Muscle of leg (tissue), 11 donors: ENCODE data around the gene KLHL12. TPM values are rescaled to one million over a fixed set of nuclear protein-coding genes. Genes with fewer than 3 reads are reported as not detected.
A peak's percentile ranks its signal among the peaks of the same experiment; 100 is the strongest.

Experiments
- DNase-seq: peaks from one replicate; pipeline ENCODE4 v3.0.0; 2013
- H3K27ac ChIP-seq: one replicate; pipeline ENCODE4 v1.5.1; 2013; ENCODE audit warnings: mild to moderate bottlenecking, low read length, control low read depth
- H3K27me3 ChIP-seq: one replicate; pipeline ENCODE4 v1.6.1; 2013; ENCODE audit warnings: low read length; ENCODE audit not compliant: control insufficient read depth, insufficient read depth
- H3K36me3 ChIP-seq: one replicate; pipeline ENCODE4 v1.6.1; 2013; ENCODE audit warnings: low read length; ENCODE audit not compliant: control insufficient read depth, insufficient read depth
- H3K4me1 ChIP-seq: one replicate; pipeline ENCODE4 v1.6.1; 2013; ENCODE audit warnings: low read length; ENCODE audit not compliant: control insufficient read depth, insufficient read depth
- H3K4me3 ChIP-seq: one replicate; pipeline ENCODE4 v1.5.1; 2013; ENCODE audit warnings: low read length, control low read depth
- H3K9me3 ChIP-seq: replicated peaks from 2 replicates; pipeline ENCODE4 v1.6.1; 2013; ENCODE audit warnings: low read depth, low read length; ENCODE audit not compliant: control insufficient read depth
- WGBS: methylation state at CpG from one replicate; pipeline ENCODE4 v1.1.5; 2013; ENCODE audit warnings: missing lambda C conversion rate; ENCODE audit not compliant: insufficient coverage; 5-methylcytosine and 5-hydroxymethylcytosine counted together
- polyA plus RNA-seq, 8 donors: library from polyadenylated mRNA; unstranded; fragments of 120-200 nt; gene quantifications; one replicate each; pipeline versions ENCODE4 v1.2.1 to v1.2.3, GENCODE V29; 2013; ENCODE audit warnings: inconsistent platforms in 1 of 8, low replicate concordance in 1 of 8; ENCODE audit not compliant: insufficient read length in 8 of 8, insufficient read depth in 1 of 8
- total RNA-seq: library from RNA; stranded (reverse); fragments of 120-200 nt; gene quantifications from one replicate; pipeline ENCODE4 v1.2.4, GENCODE V29; 2013

The KLHL12 gene
- total and polyA plus RNA-seq, 9 donors, result 17.0 to 20.5 (median 19.6) TPM

- no peaks in the 10 kb centered on the region for H3K36me3 ChIP-seq
- DNase-seq, result peak; percentile 92
- H3K4me1 ChIP-seq, result peaks cover 15% of the 10 kb centered on the region
- H3K9me3 ChIP-seq, result no peaks in the 10 kb centered on the region
- no peaks in the 10 kb centered on the region for H3K27me3 ChIP-seq
- peak overlapping the region; percentile 72 for H3K4me3 ChIP-seq
- under 1% methylated on average over 37 of the region's 44 CpGs for WGBS
- peak overlapping the region; percentile 3 for H3K27ac ChIP-seq
Measured at GRCh38 chr1:202861420-202862132, 65.5 kb downstream of the KLHL12 start.

- DNase-seq, result peak; percentile 25
- no peaks in the 10 kb centered on the region for H3K9me3 ChIP-seq
- H3K36me3 ChIP-seq, result no peaks in the 10 kb centered on the region
- H3K27me3 ChIP-seq, result no peaks in the 10 kb centered on the region
- WGBS, result 2% methylated on average over 33 of the region's 50 CpGs
- peaks cover 15% of the 10 kb centered on the region for H3K4me1 ChIP-seq
- H3K4me3 ChIP-seq, result peak overlapping the region; percentile 72
- no peak overlapping the region for H3K27ac ChIP-seq
Measured at GRCh38 chr1:202860744-202861419, 66.2 kb downstream of the KLHL12 start.

- WGBS, result 79% methylated on average over 5 of the region's 10 CpGs
- peak overlapping the region; percentile 48 for H3K27ac ChIP-seq
Measured at GRCh38 chr1:202858789-202859414, 68.1 kb downstream of the KLHL12 start.

GRCh38 chr1:202858331-202858730, 68.7 kb downstream of the KLHL12 start:
- H3K4me1 ChIP-seq, result peaks cover 15% of the 10 kb centered on the region
- DNase-seq, result peak; percentile 87
- H3K27me3 ChIP-seq, result no peaks in the 10 kb centered on the region
- no peaks in the 10 kb centered on the region for H3K36me3 ChIP-seq
- no peaks in the 10 kb centered on the region for H3K9me3 ChIP-seq
- 31% methylated on average over 3 of the region's 6 CpGs for WGBS
- H3K27ac ChIP-seq, result peak overlapping the region; percentile 48
- no peak overlapping the region for H3K4me3 ChIP-seq

More at GRCh38 chr1:202858789-202859414, 68.1 kb downstream of the KLHL12 start:
- DNase-seq, result no peak
- H3K36me3 ChIP-seq, result no peaks in the 10 kb centered on the region
- no peaks in the 10 kb centered on the region for H3K9me3 ChIP-seq
- H3K4me3 ChIP-seq, result no peak overlapping the region
- H3K4me1 ChIP-seq, result peaks cover 15% of the 10 kb centered on the region
- no peaks in the 10 kb centered on the region for H3K27me3 ChIP-seq

- 71% methylated on average over 1 of the region's 4 CpGs for WGBS
- H3K27me3 ChIP-seq, result no peaks in the 10 kb centered on the region
- H3K9me3 ChIP-seq, result no peaks in the 10 kb centered on the region
- no peak for DNase-seq
- peaks cover 15% of the 10 kb centered on the region for H3K4me1 ChIP-seq
- H3K36me3 ChIP-seq, result no peaks in the 10 kb centered on the region
- H3K4me3 ChIP-seq, result no peak overlapping the region
- H3K27ac ChIP-seq, result no peak overlapping the region
Measured at GRCh38 chr1:202857136-202857610, 69.9 kb downstream of the KLHL12 start.

- Histone ChIP-seq H3K4me3 (no peak overlapping the region), H3K9me3 (no peaks in the 10 kb centered on the region), H3K4me1 (peaks cover 12% of the 10 kb centered on the region), H3K36me3 (no peaks in the 10 kb centered on the region), H3K27me3 (no peaks in the 10 kb centered on the region), H3K27ac (no peak overlapping the region)
- no peak for DNase-seq
- WGBS, result no CpG with 5 or more reads among the region's 2 CpGs
Measured at GRCh38 chr1:202856014-202856413, 71.0 kb downstream of the KLHL12 start.

- WGBS, result 93% methylated on average over 8 of the region's 8 CpGs
- no peaks in the 10 kb centered on the region for H3K27me3 ChIP-seq
- no peak overlapping the region for H3K4me3 ChIP-seq
- H3K27ac ChIP-seq, result no peak overlapping the region
- no peaks in the 10 kb centered on the region for H3K36me3 ChIP-seq
- DNase-seq, result no peak
- H3K4me1 ChIP-seq, result peaks cover 8% of the 10 kb centered on the region
- H3K9me3 ChIP-seq, result no peaks in the 10 kb centered on the region
Measured at GRCh38 chr1:202854787-202855186, 72.2 kb downstream of the KLHL12 start.

- Histone ChIP-seq H3K27me3 (no peaks in the 10 kb centered on the region), H3K36me3 (no peaks in the 10 kb centered on the region), H3K4me3 (no peak overlapping the region), H3K27ac (no peak overlapping the region), H3K4me1 (peaks cover under 1% of the 10 kb centered on the region), H3K9me3 (no peaks in the 10 kb centered on the region)
- no peak for DNase-seq
- WGBS, result 48% methylated on average over 10 of the region's 15 CpGs
Measured at GRCh38 chr1:202852163-202852904, 74.7 kb downstream of the KLHL12 start.

GRCh38 chr1:202850593-202851362, 76.3 kb downstream of the KLHL12 start:
- H3K9me3 ChIP-seq, result no peaks in the 10 kb centered on the region
- WGBS, result 79% methylated on average over 5 of the region's 7 CpGs
- DNase-seq, result peak; percentile 20
- H3K27me3 ChIP-seq, result no peaks in the 10 kb centered on the region
- H3K4me3 ChIP-seq, result no peak overlapping the region
- H3K27ac ChIP-seq, result no peak overlapping the region
- H3K4me1 ChIP-seq, result no peaks in the 10 kb centered on the region
- H3K36me3 ChIP-seq, result no peaks in the 10 kb centered on the region
